GM21515 (cell line): Measurements from ENCODE around the gene MYPN.
"Not testable (repeated sequence)": the region's sequence is repeated elsewhere in the genome, so short reads cannot be mapped to it uniquely, and the experiment has no call there.

Source experiments
- ATAC-seq: cut with Tn5 transposase; IDR thresholded peaks from one replicate; pipeline ENCODE4 v1.9.1; 2021; ENCODE audit not compliant: unreplicated experiment

The MYPN gene

GRCh38 chr10:68165643-68166042, 56.4 kb downstream of the MYPN start:
- no peak for ATAC-seq

- ATAC-seq: no peak
Measured at GRCh38 chr10:68166871-68167585, 57.7 kb downstream of the MYPN start.

- no peak for ATAC-seq
Measured at GRCh38 chr10:68167586-68168189, 58.4 kb downstream of the MYPN start.

GRCh38 chr10:68171539-68172080, 62.3 kb downstream of the MYPN start:
- no peak for ATAC-seq

GRCh38 chr10:68172324-68172723, 63.0 kb downstream of the MYPN start:
- no peak for ATAC-seq

- ATAC-seq: no peak
Measured at GRCh38 chr10:68175949-68176348, 66.7 kb downstream of the MYPN start.

GRCh38 chr10:68176797-68177196, 67.5 kb downstream of the MYPN start:
- no peak for ATAC-seq

GRCh38 chr10:68178592-68178991, 69.3 kb downstream of the MYPN start:
- ATAC-seq: no peak

- ATAC-seq: no peak
Measured at GRCh38 chr10:68179016-68179415, 69.7 kb downstream of the MYPN start.

GRCh38 chr10:68180490-68180889, 71.2 kb downstream of the MYPN start:
- ATAC-seq: no peak

- no peak for ATAC-seq
Measured at GRCh38 chr10:68184546-68184945, 75.3 kb downstream of the MYPN start.

- ATAC-seq: no peak
Measured at GRCh38 chr10:68185085-68185484, 75.8 kb downstream of the MYPN start.

- no peak for ATAC-seq
Measured at GRCh38 chr10:68188835-68189234, 79.5 kb downstream of the MYPN start.

- ATAC-seq: no peak
Measured at GRCh38 chr10:68192113-68192512, 82.8 kb downstream of the MYPN start.

- ATAC-seq: no peak
Measured at GRCh38 chr10:68194290-68194689, 85.0 kb downstream of the MYPN start.

GRCh38 chr10:68195776-68196175, 86.5 kb downstream of the MYPN start:
- not testable (repeated sequence) for ATAC-seq

- no peak for ATAC-seq
Measured at GRCh38 chr10:68196701-68197100, 87.4 kb downstream of the MYPN start.

GRCh38 chr10:68202960-68203353, 93.7 kb downstream of the MYPN start:
- no peak for ATAC-seq

- no peak for ATAC-seq
Measured at GRCh38 chr10:68208424-68209042, 99.2 kb downstream of the MYPN start.

GRCh38 chr10:68211669-68212068, 102.4 kb downstream of the MYPN start:
- no peak for ATAC-seq

GRCh38 chr10:68212721-68213352, 103.5 kb downstream of the MYPN start:
- ATAC-seq: no peak

- ATAC-seq: no peak
Measured at GRCh38 chr10:68218786-68219185, 109.5 kb downstream of the MYPN start.
